Osteoblast (primary cell): Measurements from ENCODE around the gene MAP3K10. TPM values are rescaled to one million over a fixed set of nuclear protein-coding genes. Genes with fewer than 3 reads are reported as not detected.

Experiments
- DNase-seq: peaks from one replicate; pipeline ENCODE4 v3.0.0; 2011; ENCODE audit warnings: low spot score, mixed read lengths; ENCODE audit not compliant: insufficient read length; ENCODE audit errors: missing footprints
- H2AFZ ChIP-seq: 2 replicates; pipeline ENCODE4 v1.6.0; 2011; ENCODE audit warnings: mild to moderate bottlenecking, low read length
- H3K27ac ChIP-seq: 2 replicates; pipeline ENCODE4 v1.5.1; 2011; ENCODE audit warnings: mild to moderate bottlenecking, low read depth, low read length, moderate library complexity
- H3K27me3 ChIP-seq: 2 replicates; pipeline ENCODE4 v1.6.0; 2012; ENCODE audit warnings: mild to moderate bottlenecking, control low read depth, inconsistent platforms, low read length, moderate library complexity; ENCODE audit not compliant: insufficient read depth
- H3K36me3 ChIP-seq: 2 replicates; pipeline ENCODE4 v1.5.1; 2011; ENCODE audit warnings: mild to moderate bottlenecking, low read length, control low read depth, moderate library complexity; ENCODE audit not compliant: insufficient read depth
- H3K4me1 ChIP-seq: 2 replicates; pipeline ENCODE4 v1.5.1; 2011; ENCODE audit warnings: mild to moderate bottlenecking, low read length, control low read depth, moderate library complexity; ENCODE audit not compliant: insufficient read depth
- H3K4me2 ChIP-seq: 2 replicates; pipeline ENCODE4 v1.6.0; 2011; ENCODE audit warnings: mild to moderate bottlenecking, low read length; ENCODE audit not compliant: insufficient read depth
- H3K4me3 ChIP-seq: fragments of 200-600 bp; sonication (generic); 3 replicates; pipeline ENCODE4 v1.5.1; 2012; ENCODE audit warnings: mild to moderate bottlenecking, low read length, inconsistent platforms; ENCODE audit not compliant: insufficient read depth
- H3K79me2 ChIP-seq: 2 replicates; pipeline ENCODE4 v1.6.0; 2012; ENCODE audit warnings: mild to moderate bottlenecking, low read length, control low read depth, inconsistent platforms; ENCODE audit not compliant: insufficient read depth
- H3K9me3 ChIP-seq: 2 replicates; pipeline ENCODE4 v1.5.1; 2011; ENCODE audit warnings: low read depth, low read length, control low read depth
- H4K20me1 ChIP-seq: 2 replicates; pipeline ENCODE4 v1.6.0; 2012; ENCODE audit warnings: mild to moderate bottlenecking, low read length, control low read depth; ENCODE audit not compliant: insufficient read depth
- CTCF ChIP-seq: IDR thresholded peaks from 2 replicates; pipeline ENCODE4 v1.5.1; 2011; ENCODE audit warnings: mild to moderate bottlenecking, low read depth, low read length, moderate library complexity; ENCODE audit errors: extremely low read depth
- total RNA-seq: library from RNA; depleted of rRNA; stranded (reverse); fragments of >200 nt; gene quantifications from 2 replicates; pipeline ENCODE4 v1.2.3, GENCODE V29; 2012

Gene MAP3K10
- total RNA-seq, 1 donor: 9.8 TPM

- H4K20me1 ChIP-seq: peaks cover 4% of the 10 kb centered on the region
- no peak overlapping the region for H3K27ac ChIP-seq
- H3K9me3 ChIP-seq: no peaks in the 10 kb centered on the region
- no peaks in the 10 kb centered on the region for H3K27me3 ChIP-seq
- no peak for TF ChIP-seq CTCF
- DNase-seq: no peak
- no peak overlapping the region for H3K4me2 ChIP-seq
- peaks cover 15% of the 10 kb centered on the region for H3K4me1 ChIP-seq
- no peak overlapping the region for H2AFZ ChIP-seq
- H3K4me3 ChIP-seq: no peak overlapping the region
- peaks cover 11% of the 10 kb centered on the region for H3K36me3 ChIP-seq
- no peaks in the 10 kb centered on the region for H3K79me2 ChIP-seq
Measured at GRCh38 chr19:40232949-40233810, 42.0 kb downstream of the MAP3K10 start.

- DNase-seq: peak; percentile 61
- Histone ChIP-seq H4K20me1 (peaks cover 8% of the 10 kb centered on the region), H3K4me1 (peaks cover 14% of the 10 kb centered on the region), H3K36me3 (peaks cover 15% of the 10 kb centered on the region), H3K27me3 (no peaks in the 10 kb centered on the region), H3K79me2 (no peaks in the 10 kb centered on the region), H2AFZ (no peak overlapping the region), H3K27ac (no peak overlapping the region), H3K4me2 (no peak overlapping the region), H3K9me3 (no peaks in the 10 kb centered on the region), H3K4me3 (no peak overlapping the region)
- TF ChIP-seq CTCF: no peak
Measured at GRCh38 chr19:40233811-40234389, 42.7 kb downstream of the MAP3K10 start.

- no peak overlapping the region for H3K4me3 ChIP-seq
- DNase-seq: peak; percentile 34
- no peak overlapping the region for H2AFZ ChIP-seq
- peaks cover 7% of the 10 kb centered on the region for H3K4me1 ChIP-seq
- H3K27me3 ChIP-seq: no peaks in the 10 kb centered on the region
- H3K4me2 ChIP-seq: no peak overlapping the region
- H3K79me2 ChIP-seq: no peaks in the 10 kb centered on the region
- H4K20me1 ChIP-seq: peaks cover 8% of the 10 kb centered on the region
- no peaks in the 10 kb centered on the region for H3K9me3 ChIP-seq
- H3K36me3 ChIP-seq: peaks cover 22% of the 10 kb centered on the region
- TF ChIP-seq CTCF: no peak
- no peak overlapping the region for H3K27ac ChIP-seq
Measured at GRCh38 chr19:40234429-40235237, 43.4 kb downstream of the MAP3K10 start.
